ENCODE measurements around the gene GYS1.
A peak's percentile ranks its signal among the peaks of the same experiment; 100 is the strongest.

Gene GYS1

DNA sequence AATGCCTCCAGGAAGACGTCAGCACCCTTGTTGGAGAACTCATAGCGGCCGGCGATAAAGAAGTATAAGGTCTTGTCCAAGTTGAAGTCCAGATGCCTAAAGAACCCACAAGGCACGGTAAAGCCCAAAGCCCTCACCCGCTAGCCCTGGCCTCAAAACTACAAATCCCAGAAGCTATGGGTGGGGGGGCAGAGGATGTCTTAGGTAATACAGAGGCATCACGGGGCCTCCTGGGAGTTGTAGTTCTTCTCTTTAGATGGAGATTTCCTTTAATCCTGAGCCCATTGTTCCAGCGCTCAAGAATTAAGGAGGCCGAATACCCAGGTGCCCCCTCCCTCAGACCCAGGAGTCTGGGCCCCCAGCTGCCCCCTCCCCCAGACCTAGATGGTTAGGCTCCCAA lies 10.8 kb downstream of the GYS1 start:
- H3K27ac Mint-ChIP-seq: no peak overlapping the region
- H3K27me3 Mint-ChIP-seq: no peaks in the 10 kb centered on the region
- ATAC-seq (no peak), DNase-seq (no peak)
- peaks cover 26% of the 10 kb centered on the region for H3K4me1 Mint-ChIP-seq
- H3K9me3 Mint-ChIP-seq: no peaks in the 10 kb centered on the region
- no peak overlapping the region for H3K4me3 Mint-ChIP-seq

GRCh38 chr19:48977061-48977460 lies 16.0 kb downstream of the GYS1 start:
- no peak for DNase-seq
- Mint-ChIP-seq H3K4me3 (no peak overlapping the region), H3K27me3 (no peaks in the 10 kb centered on the region), H3K27ac (no peak overlapping the region), H3K9me3 (no peaks in the 10 kb centered on the region), H3K4me1 (peaks cover 28% of the 10 kb centered on the region)
- no peak for ATAC-seq

GRCh38 chr19:48975947-48976847 lies 16.9 kb downstream of the GYS1 start:
- DNase-seq: no peak
- ATAC-seq: peak; percentile 71
- Mint-ChIP-seq H3K27ac (no peak overlapping the region), H3K9me3 (no peaks in the 10 kb centered on the region), H3K4me1 (peaks cover 28% of the 10 kb centered on the region), H3K27me3 (no peaks in the 10 kb centered on the region), H3K4me3 (no peak overlapping the region)

DNA sequence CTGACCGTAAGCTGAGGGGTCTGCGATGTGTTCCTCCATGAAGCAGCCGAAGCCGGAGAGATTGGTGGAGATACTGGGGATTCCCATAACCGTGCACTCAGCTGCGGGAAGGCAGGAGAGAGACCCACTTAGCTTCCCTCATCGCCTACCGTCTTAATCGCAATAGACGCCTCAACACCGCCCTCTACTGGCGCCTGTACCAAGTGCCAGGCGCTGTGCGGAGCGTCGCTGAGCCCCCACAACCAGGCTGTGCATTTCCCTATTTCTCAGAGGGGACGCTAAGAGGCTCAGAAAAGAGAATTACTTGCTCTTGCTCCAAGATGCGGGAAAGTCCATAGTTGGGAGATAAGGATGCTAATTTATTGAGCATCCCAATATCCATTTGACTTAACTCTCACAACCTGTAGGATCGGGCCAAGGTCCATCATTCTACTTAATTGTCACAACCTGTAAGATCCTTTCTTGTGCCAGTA lies 22.1 kb downstream of the GYS1 start:
- Mint-ChIP-seq H3K27me3 (no peaks in the 10 kb centered on the region), H3K27ac (no peak overlapping the region), H3K4me3 (no peak overlapping the region), H3K4me1 (peaks cover 39% of the 10 kb centered on the region), H3K9me3 (no peaks in the 10 kb centered on the region)
- DNase-seq: peak; percentile 79
- ATAC-seq: peak; percentile 84

GRCh38 chr19:48970139-48970766 lies 22.9 kb downstream of the GYS1 start:
- no peak for ATAC-seq
- DNase-seq: no peak
- Mint-ChIP-seq H3K27ac (no peak overlapping the region), H3K9me3 (no peaks in the 10 kb centered on the region), H3K27me3 (no peaks in the 10 kb centered on the region), H3K4me1 (peaks cover 46% of the 10 kb centered on the region), H3K4me3 (no peak overlapping the region)

- Mint-ChIP-seq H3K9me3 (no peaks in the 10 kb centered on the region), H3K27ac (no peak overlapping the region), H3K27me3 (no peaks in the 10 kb centered on the region), H3K4me3 (no peak overlapping the region), H3K4me1 (peaks cover 51% of the 10 kb centered on the region)
- DNase-seq: no peak
- ATAC-seq: no peak
Measured at GRCh38 chr19:48969276-48970138, 23.6 kb downstream of the GYS1 start.

DNA sequence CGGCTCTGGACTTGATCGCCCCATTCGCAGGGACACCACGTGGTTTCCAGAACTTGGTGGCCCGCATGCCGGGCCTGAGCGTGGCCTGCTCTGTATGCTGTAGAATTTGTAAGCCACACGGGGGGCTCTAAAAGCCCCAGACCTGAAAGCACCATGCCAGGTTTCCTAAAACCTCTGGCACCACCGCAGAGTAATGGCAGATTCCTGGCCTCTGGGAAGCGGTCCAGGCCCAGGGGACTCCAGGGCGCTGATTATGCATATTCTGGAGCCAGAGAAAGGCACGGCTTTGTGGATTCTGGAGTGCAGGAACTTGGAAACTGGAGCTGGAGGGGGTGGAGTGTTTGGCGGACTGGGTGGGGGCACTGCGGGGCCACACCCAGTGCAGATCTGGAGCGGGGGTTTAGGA lies 24.3 kb downstream of the GYS1 start:
- no peak overlapping the region for H3K27ac Mint-ChIP-seq
- DNase-seq: no peak
- no peak for ATAC-seq
- no peaks in the 10 kb centered on the region for H3K27me3 Mint-ChIP-seq
- no peaks in the 10 kb centered on the region for H3K9me3 Mint-ChIP-seq
- H3K4me1 Mint-ChIP-seq: peaks cover 58% of the 10 kb centered on the region
- H3K4me3 Mint-ChIP-seq: no peak overlapping the region

DNA sequence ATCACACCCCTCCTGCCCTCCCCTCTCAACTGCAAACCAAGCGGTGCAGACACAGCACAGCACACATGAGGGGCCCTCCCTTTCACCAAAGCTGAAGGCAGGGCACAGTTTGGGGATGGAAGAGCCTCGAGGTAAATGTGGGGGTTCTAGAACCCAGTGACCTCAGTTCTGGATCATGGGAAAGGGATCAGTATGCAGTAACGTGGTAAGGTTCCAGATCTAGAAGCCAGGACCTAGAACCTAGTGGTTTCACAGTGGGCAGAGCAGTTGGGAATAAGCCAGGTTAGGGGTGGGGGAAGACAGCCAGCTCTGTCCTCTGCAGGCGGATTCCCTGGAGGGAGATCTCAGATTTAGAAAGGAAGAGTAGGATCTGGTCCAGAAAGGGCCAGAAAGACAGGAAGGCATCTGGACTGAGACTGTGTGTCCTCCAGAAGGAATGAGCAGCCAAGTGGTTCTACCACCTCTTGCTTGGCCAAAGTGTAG lies 24.9 kb downstream of the GYS1 start:
- Mint-ChIP-seq H3K9me3 (no peaks in the 10 kb centered on the region), H3K27me3 (no peaks in the 10 kb centered on the region), H3K4me1 (peaks cover 64% of the 10 kb centered on the region), H3K27ac (peak overlapping the region in 1 of 2 donors; percentile 71), H3K4me3 (no peak overlapping the region)
- ATAC-seq: no peak
- DNase-seq: no peak

DNA sequence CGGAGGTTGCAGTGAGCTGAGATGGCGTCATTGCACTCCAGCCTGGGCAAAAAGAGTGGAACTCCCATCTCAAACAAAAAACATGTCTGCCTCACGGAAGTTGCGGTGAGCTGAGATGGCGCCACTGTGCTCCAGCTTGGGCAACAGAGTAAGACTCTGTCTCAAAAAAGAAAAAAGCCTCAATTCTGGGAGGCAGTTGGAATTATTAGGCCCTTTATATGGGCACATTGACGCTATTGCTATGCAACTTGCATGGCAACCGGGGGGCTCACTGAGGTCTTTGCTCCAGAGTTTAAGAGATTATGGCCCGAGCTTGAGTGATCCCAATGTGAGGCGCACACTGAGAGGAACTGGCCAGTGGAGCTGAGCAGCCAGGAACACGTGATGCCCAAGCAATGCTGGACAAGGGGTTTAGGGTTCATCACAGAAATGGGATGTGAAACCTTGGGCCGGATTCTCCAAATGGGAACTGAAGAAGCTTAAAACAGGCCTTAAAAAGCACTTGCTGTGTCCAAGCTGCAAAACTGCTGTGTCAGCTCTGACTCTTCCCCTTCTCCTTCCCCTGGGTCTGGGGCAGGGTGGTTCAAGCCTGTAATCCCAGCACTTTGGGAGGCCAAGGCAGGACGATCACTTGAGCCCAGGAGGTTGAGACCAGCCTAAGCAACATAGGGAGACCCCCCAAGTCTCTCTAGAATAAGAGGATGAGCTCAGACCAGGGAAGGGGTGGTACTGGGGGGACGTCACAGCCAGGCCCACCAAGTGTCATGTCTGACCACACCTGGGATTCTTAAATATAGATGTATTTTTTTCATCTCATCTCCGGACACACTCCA lies 25.5 kb downstream of the GYS1 start:
- peak overlapping the region; percentile 92 to 96 for H3K4me3 Mint-ChIP-seq
- H3K27me3 Mint-ChIP-seq: no peaks in the 10 kb centered on the region
- ATAC-seq (no peak), DNase-seq (no peak)
- H3K4me1 Mint-ChIP-seq: peaks cover 70% of the 10 kb centered on the region
- peak overlapping the region in 1 of 2 donors; percentile 77 for H3K27ac Mint-ChIP-seq
- no peaks in the 10 kb centered on the region for H3K9me3 Mint-ChIP-seq

DNA sequence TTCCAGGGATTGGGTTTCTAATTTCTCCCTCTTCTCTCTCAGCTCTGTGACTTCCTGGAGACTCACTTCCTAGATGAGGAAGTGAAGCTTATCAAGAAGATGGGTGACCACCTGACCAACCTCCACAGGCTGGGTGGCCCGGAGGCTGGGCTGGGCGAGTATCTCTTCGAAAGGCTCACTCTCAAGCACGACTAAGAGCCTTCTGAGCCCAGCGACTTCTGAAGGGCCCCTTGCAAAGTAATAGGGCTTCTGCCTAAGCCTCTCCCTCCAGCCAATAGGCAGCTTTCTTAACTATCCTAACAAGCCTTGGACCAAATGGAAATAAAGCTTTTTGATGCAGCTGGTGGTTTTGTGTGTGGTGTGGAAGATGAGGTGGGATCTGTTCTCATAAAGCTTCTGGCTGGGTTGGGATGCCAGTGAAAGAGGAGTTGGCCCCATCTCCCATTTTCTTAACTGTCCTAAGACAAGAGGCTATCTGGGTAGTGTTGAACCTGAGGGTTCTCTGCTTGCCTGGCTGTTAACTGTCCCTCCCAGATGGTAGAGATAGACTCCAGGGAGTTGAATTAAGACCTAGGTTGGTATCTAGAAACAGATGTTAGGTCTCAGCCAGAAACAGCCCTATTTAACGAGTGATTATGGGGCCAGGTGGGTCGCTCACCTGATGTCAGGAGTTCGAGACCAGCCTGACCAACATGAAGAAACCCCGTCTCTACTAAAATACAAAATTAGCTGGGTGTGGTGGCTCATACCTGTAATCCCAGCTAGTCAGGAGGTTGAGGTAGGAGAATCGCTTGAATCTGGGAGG lies 26.4 kb downstream of the GYS1 start:
- Mint-ChIP-seq H3K27me3 (no peaks in the 10 kb centered on the region), H3K4me3 (peak overlapping the region; percentile 92 to 96), H3K9me3 (no peaks in the 10 kb centered on the region), H3K27ac (peak overlapping the region in 1 of 2 donors; percentile 96), H3K4me1 (peaks cover 78% of the 10 kb centered on the region)
- ATAC-seq (no peak), DNase-seq (no peak)

- peak overlapping the region; percentile 92 to 96 for H3K4me3 Mint-ChIP-seq
- peak; percentile 87 to 91 for DNase-seq
- H3K9me3 Mint-ChIP-seq: no peaks in the 10 kb centered on the region
- H3K27ac Mint-ChIP-seq: peak overlapping the region; percentile 96 to 98
- H3K4me1 Mint-ChIP-seq: peaks cover 83% of the 10 kb centered on the region
- peak; percentile 59 for ATAC-seq
- H3K27me3 Mint-ChIP-seq: no peaks in the 10 kb centered on the region
Measured at GRCh38 chr19:48965806-48966540, 27.1 kb downstream of the GYS1 start.

- H3K27ac Mint-ChIP-seq: peak within 1 kb of the TSS; percentile 96 to 98
- H3K4me3 Mint-ChIP-seq: peak within 1 kb of the TSS; percentile 92 to 96
- peak; percentile 73 for ATAC-seq
- H3K4me1 Mint-ChIP-seq: peaks cover 82% of the 10 kb centered on the region
- no peaks in the 10 kb centered on the region for H3K9me3 Mint-ChIP-seq
- no peaks in the 10 kb centered on the region for H3K27me3 Mint-ChIP-seq
- peak; percentile 95 for DNase-seq
Measured at GRCh38 chr19:48965040-48965805, 27.9 kb downstream of the GYS1 start, which contains the start of gene FTL. Gene FTL (plus strand): TSS chr19:48965309. CDS start chr19:48965508, 199 bp downstream.
